Karpas-422 (cell line): ENCODE data around the gene TNRC6B. TPM values are rescaled to one million over a fixed set of nuclear protein-coding genes. Genes with fewer than 3 reads are reported as not detected.
A peak's percentile ranks its signal among the peaks of the same experiment; 100 is the strongest.

Experiments
- DNase-seq: peaks from one replicate; pipeline ENCODE4 v3.0.0-alpha.2; 2015
- H2AFZ ChIP-seq: fragments of 200-600 bp; sonication (generic); 2 replicates; pipeline ENCODE4 v1.6.1; 2014; ENCODE audit warnings: antibody characterized with exemption, low read length, mixed read lengths
- H3K27ac ChIP-seq: fragments of 200-600 bp; sonication (generic); 2 replicates; pipeline ENCODE4 v1.5.1; 2014; ENCODE audit warnings: mild to moderate bottlenecking, low read length, moderate library complexity
- H3K27me3 ChIP-seq: fragments of 200-600 bp; sonication (generic); 2 replicates; pipeline ENCODE4 v1.6.1; 2014; ENCODE audit warnings: low read length, mixed read lengths
- H3K36me3 ChIP-seq: fragments of 200-600 bp; sonication (generic); 2 replicates; pipeline ENCODE4 v1.6.1; 2014; ENCODE audit warnings: low read length, mixed read lengths; ENCODE audit not compliant: insufficient read depth
- H3K4me1 ChIP-seq: fragments of 200-600 bp; sonication (generic); 2 replicates; pipeline ENCODE4 v1.6.1; 2014; ENCODE audit warnings: mild to moderate bottlenecking, low read length, mixed read lengths
- H3K4me2 ChIP-seq: fragments of 200-600 bp; sonication (generic); 2 replicates; pipeline ENCODE4 v1.6.1; 2014; ENCODE audit warnings: low read length, low read depth, mild to moderate bottlenecking; ENCODE audit not compliant: poor library complexity, severe bottlenecking
- H3K4me3 ChIP-seq: fragments of 200-600 bp; sonication (generic); 2 replicates; pipeline ENCODE4 v1.5.1; 2014; ENCODE audit warnings: mild to moderate bottlenecking, antibody characterized with exemption, low read length, mixed read lengths
- H3K79me2 ChIP-seq: fragments of 200-600 bp; sonication (generic); 2 replicates; pipeline ENCODE4 v1.6.1; 2014; ENCODE audit warnings: mild to moderate bottlenecking, low read length, mixed read lengths
- H3K9ac ChIP-seq: fragments of 200-600 bp; sonication (generic); 2 replicates; pipeline ENCODE4 v1.6.0; 2014; ENCODE audit warnings: low read length
- H3K9me2 ChIP-seq: fragments of 200-600 bp; sonication (generic), shearing (Covaris generic); replicated peaks from 2 replicates; pipeline ENCODE4 v1.6.0; 2014; ENCODE audit warnings: mild to moderate bottlenecking, low read length, moderate library complexity; ENCODE audit not compliant: insufficient read depth
- H3K9me3 ChIP-seq: fragments of 300-700, 200-600 bp; sonication (generic); 2 replicates; pipeline ENCODE4 v1.6.1; 2014; ENCODE audit warnings: low read length, mixed read lengths
- H4K20me1 ChIP-seq: fragments of 200-600 bp; sonication (generic); 2 replicates; pipeline ENCODE4 v1.6.1; 2014; ENCODE audit warnings: mild to moderate bottlenecking, antibody characterized with exemption, low read length, low read depth; ENCODE audit not compliant: insufficient read depth
- total RNA-seq: library from RNA; depleted of rRNA; stranded (reverse); fragments of >200 nt; shearing (Covaris generic); gene quantifications from 2 replicates; pipeline ENCODE4 v1.2.3, GENCODE V29; 2014; ENCODE audit warnings: low replicate concordance

TNRC6B gene
- total RNA-seq, 1 experiment from 2014 or later: 32.0 TPM

- no peak overlapping the region for H2AFZ ChIP-seq
- H3K79me2 ChIP-seq: peaks cover 51% of the 10 kb centered on the region
- peaks cover 13% of the 10 kb centered on the region for H3K36me3 ChIP-seq
- no peaks in the 10 kb centered on the region for H3K9me3 ChIP-seq
- no peak overlapping the region for H3K9ac ChIP-seq
- no peak overlapping the region for H3K4me2 ChIP-seq
- H3K27ac ChIP-seq: no peak overlapping the region
- no peaks in the 10 kb centered on the region for H3K27me3 ChIP-seq
- no peak overlapping the region for H3K4me3 ChIP-seq
- peaks cover 15% of the 10 kb centered on the region for H3K4me1 ChIP-seq
- H4K20me1 ChIP-seq: no peaks in the 10 kb centered on the region
- no peaks in the 10 kb centered on the region for H3K9me2 ChIP-seq
- DNase-seq: no peak
These were observed 93.7 kb downstream of the TNRC6B start for GRCh38 chr22:40271440-40271839.

GRCh38 chr22:40273319-40273718 lies 95.6 kb downstream of the TNRC6B start:
- no peaks in the 10 kb centered on the region for H3K27me3 ChIP-seq
- no peak overlapping the region for H3K9ac ChIP-seq
- H3K9me2 ChIP-seq: no peaks in the 10 kb centered on the region
- peaks cover 18% of the 10 kb centered on the region for H3K4me1 ChIP-seq
- H2AFZ ChIP-seq: no peak overlapping the region
- H3K9me3 ChIP-seq: no peaks in the 10 kb centered on the region
- H3K27ac ChIP-seq: no peak overlapping the region
- peaks cover 46% of the 10 kb centered on the region for H3K79me2 ChIP-seq
- no peak overlapping the region for H3K4me3 ChIP-seq
- H3K4me2 ChIP-seq: no peak overlapping the region
- H3K36me3 ChIP-seq: peaks cover 20% of the 10 kb centered on the region
- H4K20me1 ChIP-seq: no peaks in the 10 kb centered on the region
- no peak for DNase-seq

GRCh38 chr22:40276996-40277823 lies 99.5 kb downstream of the TNRC6B start:
- Histone ChIP-seq H2AFZ (no peak overlapping the region), H3K79me2 (peaks cover 28% of the 10 kb centered on the region), H3K27ac (peak overlapping the region; percentile 13; the same call in 1 of the 2 replicates), H3K9me3 (no peaks in the 10 kb centered on the region), H3K4me3 (no peak overlapping the region), H3K9me2 (no peaks in the 10 kb centered on the region), H3K4me1 (peaks cover 18% of the 10 kb centered on the region), H3K27me3 (no peaks in the 10 kb centered on the region), H4K20me1 (no peaks in the 10 kb centered on the region), H3K4me2 (peak overlapping the region; percentile 24), H3K9ac (no peak overlapping the region), H3K36me3 (peaks cover 23% of the 10 kb centered on the region)
- DNase-seq: no peak

- Histone ChIP-seq H3K27ac (no peak overlapping the region), H3K4me3 (no peak overlapping the region), H3K4me1 (peaks cover 18% of the 10 kb centered on the region)
These were observed 101.3 kb downstream of the TNRC6B start for GRCh38 chr22:40279017-40279416.

GRCh38 chr22:40281717-40282116 lies 104.0 kb downstream of the TNRC6B start:
- Histone ChIP-seq H3K27ac (no peak overlapping the region), H3K4me3 (no peak overlapping the region), H2AFZ (no peak overlapping the region), H3K27me3 (no peaks in the 10 kb centered on the region), H3K9me3 (no peaks in the 10 kb centered on the region), H3K36me3 (peaks cover 39% of the 10 kb centered on the region), H3K9me2 (no peaks in the 10 kb centered on the region), H3K79me2 (peaks cover 8% of the 10 kb centered on the region), H3K4me1 (peaks cover under 1% of the 10 kb centered on the region; the same call in 1 of the 2 replicates), H3K4me2 (no peak overlapping the region), H3K9ac (no peak overlapping the region), H4K20me1 (no peaks in the 10 kb centered on the region)
- DNase-seq: no peak

More at GRCh38 chr22:40279017-40279416, 101.3 kb downstream of the TNRC6B start:
- H3K9me3 ChIP-seq: no peaks in the 10 kb centered on the region
- H4K20me1 ChIP-seq: no peaks in the 10 kb centered on the region
- no peak overlapping the region for H3K9ac ChIP-seq
- peaks cover 11% of the 10 kb centered on the region for H3K79me2 ChIP-seq
- no peak overlapping the region for H3K4me2 ChIP-seq
- H3K27me3 ChIP-seq: no peaks in the 10 kb centered on the region
- H3K9me2 ChIP-seq: no peaks in the 10 kb centered on the region
- peaks cover 16% of the 10 kb centered on the region; the same call in 1 of the 2 replicates for H3K36me3 ChIP-seq
- no peak for DNase-seq
- H2AFZ ChIP-seq: no peak overlapping the region

- Histone ChIP-seq H3K4me3 (no peak overlapping the region), H3K27ac (no peak overlapping the region), H3K36me3 (peaks cover 45% of the 10 kb centered on the region), H2AFZ (no peak overlapping the region), H3K9me3 (no peaks in the 10 kb centered on the region), H4K20me1 (no peaks in the 10 kb centered on the region), H3K4me2 (no peak overlapping the region), H3K9me2 (no peaks in the 10 kb centered on the region), H3K27me3 (no peaks in the 10 kb centered on the region), H3K9ac (no peak overlapping the region), H3K79me2 (peaks cover 8% of the 10 kb centered on the region; the same call in 1 of the 2 replicates), H3K4me1 (no peaks in the 10 kb centered on the region)
- DNase-seq: no peak
These were observed 107.8 kb downstream of the TNRC6B start for GRCh38 chr22:40285513-40285912.

- H3K36me3 ChIP-seq: peaks cover 40% of the 10 kb centered on the region
These were observed 112.3 kb downstream of the TNRC6B start for GRCh38 chr22:40289991-40290459.

GRCh38 chr22:40290516-40290915 lies 112.8 kb downstream of the TNRC6B start:
- Histone ChIP-seq H3K27ac (no peak overlapping the region), H3K36me3 (peaks cover 35% of the 10 kb centered on the region), H3K4me1 (no peaks in the 10 kb centered on the region), H4K20me1 (no peaks in the 10 kb centered on the region), H3K4me2 (no peak overlapping the region), H3K9me3 (no peaks in the 10 kb centered on the region), H3K9me2 (no peaks in the 10 kb centered on the region), H3K4me3 (no peak overlapping the region), H3K27me3 (no peaks in the 10 kb centered on the region), H3K9ac (no peak overlapping the region), H3K79me2 (peaks cover 4% of the 10 kb centered on the region; the same call in 1 of the 2 replicates), H2AFZ (no peak overlapping the region)
- no peak for DNase-seq

More at GRCh38 chr22:40289991-40290459, 112.3 kb downstream of the TNRC6B start:
- H2AFZ ChIP-seq: no peak overlapping the region
- H3K4me3 ChIP-seq: no peak overlapping the region
- no peak overlapping the region for H3K9ac ChIP-seq
- H4K20me1 ChIP-seq: no peaks in the 10 kb centered on the region
- DNase-seq: no peak
- H3K4me1 ChIP-seq: no peaks in the 10 kb centered on the region
- H3K27ac ChIP-seq: no peak overlapping the region
- no peaks in the 10 kb centered on the region for H3K27me3 ChIP-seq
- H3K9me2 ChIP-seq: no peaks in the 10 kb centered on the region
- H3K4me2 ChIP-seq: no peak overlapping the region
- H3K9me3 ChIP-seq: no peaks in the 10 kb centered on the region
- H3K79me2 ChIP-seq: peaks cover 6% of the 10 kb centered on the region; the same call in 1 of the 2 replicates
